OCI-LY7 (cell line): ENCODE results near the gene PRLH.

ENCODE experiments used
- CTCF ChIP-seq: fragments of 200-600 bp; sonication (generic); conservative IDR thresholded peaks from 2 replicates; pipeline ENCODE4 v1.5.1; 2014; ENCODE audit warnings: mild to moderate bottlenecking, antibody characterized with exemption, low read length, moderate library complexity, mixed read lengths
- EZH2phosphoT487 ChIP-seq: fragments of 200-600 bp; sonication (generic); IDR thresholded peaks from 2 replicates; pipeline ENCODE4 v1.6.1; 2018; ENCODE audit warnings: low read depth, borderline replicate concordance, mild to moderate bottlenecking, mixed run types, antibody characterized with exemption, low read length, moderate library complexity, mixed read lengths

GRCh38 chr2:237572742-237573101, 6.3 kb downstream of the PRLH start:
- no peak for TF ChIP-seq CTCF
- TF ChIP-seq EZH2phosphoT487: no peak
